ENCODE data around the gene TMEM132A.

TMEM132A gene

GRCh38 chr11:60939301-60939700, 15.0 kb downstream of the TMEM132A start:
- H3K27ac ChIP-seq (ENCODE audit: low read depth, low read length): no peak overlapping the region
- H3K36me3 ChIP-seq (ENCODE audit: control insufficient read depth, insufficient read depth, low read length): peaks cover 15% of the 10 kb centered on the region; the same call in 1 of the 2 replicates
- no peak overlapping the region for H3K4me3 ChIP-seq (ENCODE audit: low read depth, low read length)
- H3K27me3 ChIP-seq (ENCODE audit: control insufficient read depth, insufficient read depth, low read length): no peaks in the 10 kb centered on the region; the same call in 1 of the 2 replicates
- no peak overlapping the region for H3K9ac ChIP-seq (ENCODE audit: low read length)
- H3K9me3 ChIP-seq (ENCODE audit: control insufficient read depth, insufficient read depth, low read depth, low read length): no peaks in the 10 kb centered on the region
- H3K4me1 ChIP-seq (ENCODE audit: control insufficient read depth, insufficient read depth, low read length): no peaks in the 10 kb centered on the region

DNA sequence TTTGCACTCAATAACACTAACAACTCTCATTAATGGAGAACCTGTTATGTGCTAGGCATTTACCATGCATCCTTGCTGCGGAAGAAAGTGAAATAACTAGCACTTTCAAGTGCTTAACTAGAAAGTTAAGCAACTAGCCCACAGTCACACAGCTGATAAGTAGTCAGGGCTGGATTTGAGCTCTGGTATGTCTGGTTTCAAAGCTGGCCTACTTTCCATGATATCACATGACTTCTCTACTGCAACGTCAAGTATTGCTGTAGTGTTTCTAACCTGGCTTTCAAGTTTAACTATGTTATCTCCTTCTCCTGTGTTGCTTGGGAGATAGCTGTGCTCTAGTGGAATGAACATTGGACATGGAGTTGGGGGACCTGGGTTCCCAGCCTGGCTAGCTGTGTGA, 15.6 kb downstream of the TMEM132A start:
- Histone ChIP-seq H3K9me3 (ENCODE audit: control insufficient read depth, insufficient read depth, low read depth, low read length) (no peaks in the 10 kb centered on the region), H3K4me1 (ENCODE audit: control insufficient read depth, insufficient read depth, low read length) (no peaks in the 10 kb centered on the region), H3K4me3 (ENCODE audit: low read depth, low read length) (no peak overlapping the region), H3K27ac (ENCODE audit: low read depth, low read length) (no peak overlapping the region), H3K9ac (ENCODE audit: low read length) (no peak overlapping the region), H3K27me3 (ENCODE audit: control insufficient read depth, insufficient read depth, low read length) (no peaks in the 10 kb centered on the region; the same call in 1 of the 2 replicates), H3K36me3 (ENCODE audit: control insufficient read depth, insufficient read depth, low read length) (peaks cover 12% of the 10 kb centered on the region; the same call in 1 of the 2 replicates)

DNA sequence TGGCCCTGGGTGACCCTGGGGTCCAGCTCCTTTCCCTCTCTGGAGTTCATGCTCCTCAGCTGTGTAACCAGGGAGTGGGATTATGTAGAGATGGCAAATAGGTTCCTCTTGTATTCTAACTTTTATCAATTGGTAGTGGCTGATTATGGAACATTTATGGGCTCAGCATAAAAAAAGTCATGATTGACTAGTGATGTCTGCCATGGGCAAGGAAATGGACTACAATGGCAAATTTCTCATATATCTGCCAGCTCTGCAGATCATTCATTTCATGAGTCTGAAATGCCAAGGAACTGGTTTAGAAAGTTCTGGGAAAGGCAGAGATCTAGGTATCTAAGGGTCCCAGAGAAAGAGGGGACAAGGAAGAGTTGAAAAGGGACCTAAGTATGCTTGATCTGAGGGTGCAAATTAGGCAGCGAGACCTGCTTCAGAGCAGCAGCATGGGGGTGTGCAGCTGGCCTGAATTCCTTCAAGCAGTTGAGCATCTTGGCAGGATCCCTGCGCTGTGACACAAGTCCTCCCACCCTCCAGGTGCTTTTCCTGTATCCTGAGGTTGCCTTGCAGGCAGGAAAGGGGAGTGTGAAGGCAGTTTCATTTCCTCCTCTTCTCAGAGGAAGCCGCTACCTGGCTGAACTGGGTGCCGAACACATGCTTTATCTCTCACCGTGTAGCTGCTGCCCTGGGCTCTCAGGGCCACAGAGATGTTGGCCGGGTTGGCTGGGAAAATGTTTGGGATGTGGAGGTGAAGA, 17.3 kb downstream of the TMEM132A start:
- no peaks in the 10 kb centered on the region for H3K9me3 ChIP-seq (ENCODE audit: control insufficient read depth, insufficient read depth, low read depth, low read length)
- H3K36me3 ChIP-seq (ENCODE audit: control insufficient read depth, insufficient read depth, low read length): no peaks in the 10 kb centered on the region
- no peak overlapping the region for H3K4me3 ChIP-seq (ENCODE audit: low read depth, low read length)

GRCh38 chr11:60942219-60942618, 18.0 kb downstream of the TMEM132A start:
- H3K9ac ChIP-seq (ENCODE audit: low read length): no peak overlapping the region
- no peaks in the 10 kb centered on the region for H3K9me3 ChIP-seq (ENCODE audit: control insufficient read depth, insufficient read depth, low read depth, low read length)
- H3K27ac ChIP-seq (ENCODE audit: low read depth, low read length): no peak overlapping the region
- peaks cover 4% of the 10 kb centered on the region; the same call in 1 of the 2 replicates for H3K27me3 ChIP-seq (ENCODE audit: control insufficient read depth, insufficient read depth, low read length)
- H3K4me1 ChIP-seq (ENCODE audit: control insufficient read depth, insufficient read depth, low read length): no peaks in the 10 kb centered on the region
- H3K36me3 ChIP-seq (ENCODE audit: control insufficient read depth, insufficient read depth, low read length): no peaks in the 10 kb centered on the region
- H3K4me3 ChIP-seq (ENCODE audit: low read depth, low read length): no peak overlapping the region

More for the DNA sequence above, 17.3 kb downstream of the TMEM132A start:
- H3K27ac ChIP-seq (ENCODE audit: low read depth, low read length): no peak overlapping the region
- H3K4me1 ChIP-seq (ENCODE audit: control insufficient read depth, insufficient read depth, low read length): no peaks in the 10 kb centered on the region
- H3K9ac ChIP-seq (ENCODE audit: low read length): no peak overlapping the region
- H3K27me3 ChIP-seq (ENCODE audit: control insufficient read depth, insufficient read depth, low read length): peaks cover 4% of the 10 kb centered on the region; the same call in 1 of the 2 replicates

DNA sequence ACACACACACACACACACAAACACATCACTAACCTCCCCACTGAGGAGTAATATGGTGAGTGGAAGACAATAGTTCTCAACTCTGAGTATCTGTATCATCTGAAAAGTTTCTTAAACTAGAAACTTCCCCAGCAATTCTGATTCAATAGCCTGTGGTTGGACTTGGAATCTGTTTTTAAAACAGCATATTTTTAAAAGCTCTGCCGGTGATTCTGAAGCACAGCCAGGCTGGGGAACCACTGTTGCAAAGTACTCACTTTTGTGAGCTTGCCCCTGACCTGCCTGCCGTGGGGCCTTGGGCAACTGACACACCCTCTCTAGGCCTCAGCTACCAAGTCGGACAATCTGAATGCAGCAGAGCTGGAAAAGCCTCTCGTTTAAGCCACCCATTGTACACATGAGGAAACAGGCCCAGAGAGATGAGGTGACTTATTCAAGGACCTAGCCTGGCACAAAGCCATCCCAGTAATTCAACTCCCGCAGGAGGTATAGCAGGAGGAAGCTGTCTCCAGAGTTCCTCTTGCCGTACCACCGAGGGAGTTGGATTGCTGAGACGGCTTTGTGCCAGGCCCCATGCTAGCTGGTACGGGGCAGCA, 18.8 kb downstream of the TMEM132A start:
- H3K9me3 ChIP-seq (ENCODE audit: control insufficient read depth, insufficient read depth, low read depth, low read length): no peaks in the 10 kb centered on the region
- no peak overlapping the region for H3K4me3 ChIP-seq (ENCODE audit: low read depth, low read length)
- peaks cover 4% of the 10 kb centered on the region; the same call in 1 of the 2 replicates for H3K27me3 ChIP-seq (ENCODE audit: control insufficient read depth, insufficient read depth, low read length)
- no peak overlapping the region for H3K9ac ChIP-seq (ENCODE audit: low read length)
- H3K36me3 ChIP-seq (ENCODE audit: control insufficient read depth, insufficient read depth, low read length): no peaks in the 10 kb centered on the region
- no peak overlapping the region for H3K27ac ChIP-seq (ENCODE audit: low read depth, low read length)
- H3K4me1 ChIP-seq (ENCODE audit: control insufficient read depth, insufficient read depth, low read length): peaks cover 7% of the 10 kb centered on the region; the same call in 1 of the 2 replicates

GRCh38 chr11:60944490-60945294, 20.4 kb downstream of the TMEM132A start:
- Histone ChIP-seq H3K9ac (ENCODE audit: low read length) (no peak overlapping the region), H3K4me3 (ENCODE audit: low read depth, low read length) (no peak overlapping the region), H3K27ac (ENCODE audit: low read depth, low read length) (no peak overlapping the region), H3K27me3 (ENCODE audit: control insufficient read depth, insufficient read depth, low read length) (peaks cover 7% of the 10 kb centered on the region), H3K9me3 (ENCODE audit: control insufficient read depth, insufficient read depth, low read depth, low read length) (no peaks in the 10 kb centered on the region), H3K4me1 (ENCODE audit: control insufficient read depth, insufficient read depth, low read length) (peaks cover 9% of the 10 kb centered on the region; the same call in 1 of the 2 replicates), H3K36me3 (ENCODE audit: control insufficient read depth, insufficient read depth, low read length) (no peaks in the 10 kb centered on the region)

DNA sequence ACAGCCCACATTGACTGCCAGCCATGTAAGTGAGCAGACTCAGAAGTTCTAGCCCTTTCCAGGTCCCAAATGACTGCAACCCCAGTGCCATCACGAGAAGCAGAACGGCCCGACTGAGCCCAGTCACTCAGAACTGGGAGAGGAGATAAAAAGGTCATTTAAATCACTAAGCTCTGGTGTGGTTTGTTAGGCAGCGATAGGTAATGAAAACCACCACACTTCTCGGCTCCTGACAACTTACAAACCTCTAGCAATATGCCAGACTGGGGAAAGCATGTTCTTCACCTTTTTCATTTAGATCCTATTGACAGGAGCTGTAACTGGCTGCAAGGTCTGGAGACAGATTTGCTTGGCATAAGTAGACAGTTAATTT, 21.0 kb downstream of the TMEM132A start:
- Histone ChIP-seq H3K9ac (ENCODE audit: low read length) (no peak overlapping the region), H3K36me3 (ENCODE audit: control insufficient read depth, insufficient read depth, low read length) (no peaks in the 10 kb centered on the region), H3K4me3 (ENCODE audit: low read depth, low read length) (no peak overlapping the region), H3K27ac (ENCODE audit: low read depth, low read length) (no peak overlapping the region), H3K9me3 (ENCODE audit: control insufficient read depth, insufficient read depth, low read depth, low read length) (no peaks in the 10 kb centered on the region), H3K27me3 (ENCODE audit: control insufficient read depth, insufficient read depth, low read length) (peaks cover 13% of the 10 kb centered on the region), H3K4me1 (ENCODE audit: control insufficient read depth, insufficient read depth, low read length) (peaks cover 9% of the 10 kb centered on the region; the same call in 1 of the 2 replicates)

GRCh38 chr11:60946601-60947264, 22.5 kb downstream of the TMEM132A start:
- no peak overlapping the region for H3K4me3 ChIP-seq (ENCODE audit: low read depth, low read length)
- no peaks in the 10 kb centered on the region for H3K9me3 ChIP-seq (ENCODE audit: control insufficient read depth, insufficient read depth, low read depth, low read length)
- H3K27me3 ChIP-seq (ENCODE audit: control insufficient read depth, insufficient read depth, low read length): peaks cover 28% of the 10 kb centered on the region
- peaks cover 13% of the 10 kb centered on the region; the same call in 1 of the 2 replicates for H3K4me1 ChIP-seq (ENCODE audit: control insufficient read depth, insufficient read depth, low read length)
- no peaks in the 10 kb centered on the region for H3K36me3 ChIP-seq (ENCODE audit: control insufficient read depth, insufficient read depth, low read length)
- no peak overlapping the region for H3K9ac ChIP-seq (ENCODE audit: low read length)
- H3K27ac ChIP-seq (ENCODE audit: low read depth, low read length): no peak overlapping the region

DNA sequence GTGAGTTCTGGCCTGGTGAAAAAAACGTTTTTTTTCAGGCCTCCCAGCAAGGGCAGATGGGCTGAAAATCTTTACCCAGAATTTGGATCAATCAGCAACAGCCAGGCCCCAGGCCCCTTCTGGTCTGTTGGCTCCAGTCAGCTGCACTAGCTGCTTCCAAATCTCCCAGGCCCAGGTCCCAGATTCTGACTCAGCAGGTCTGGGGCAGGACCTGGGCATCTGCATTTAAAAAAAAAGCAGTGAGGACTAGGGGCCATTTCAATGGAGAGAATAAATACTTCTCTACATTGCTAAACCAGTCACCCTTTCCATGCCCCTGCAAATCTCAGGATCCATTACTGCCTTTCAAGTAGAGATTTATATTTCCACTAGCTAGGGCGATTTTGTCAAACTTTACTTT, 23.4 kb downstream of the TMEM132A start:
- no peaks in the 10 kb centered on the region for H3K36me3 ChIP-seq (ENCODE audit: control insufficient read depth, insufficient read depth, low read length)
- H3K9ac ChIP-seq (ENCODE audit: low read length): no peak overlapping the region
- no peaks in the 10 kb centered on the region for H3K9me3 ChIP-seq (ENCODE audit: control insufficient read depth, insufficient read depth, low read depth, low read length)
- peaks cover 37% of the 10 kb centered on the region for H3K27me3 ChIP-seq (ENCODE audit: control insufficient read depth, insufficient read depth, low read length)
- H3K27ac ChIP-seq (ENCODE audit: low read depth, low read length): no peak overlapping the region
- H3K4me1 ChIP-seq (ENCODE audit: control insufficient read depth, insufficient read depth, low read length): peaks cover 20% of the 10 kb centered on the region
- H3K4me3 ChIP-seq (ENCODE audit: low read depth, low read length): no peak overlapping the region

DNA sequence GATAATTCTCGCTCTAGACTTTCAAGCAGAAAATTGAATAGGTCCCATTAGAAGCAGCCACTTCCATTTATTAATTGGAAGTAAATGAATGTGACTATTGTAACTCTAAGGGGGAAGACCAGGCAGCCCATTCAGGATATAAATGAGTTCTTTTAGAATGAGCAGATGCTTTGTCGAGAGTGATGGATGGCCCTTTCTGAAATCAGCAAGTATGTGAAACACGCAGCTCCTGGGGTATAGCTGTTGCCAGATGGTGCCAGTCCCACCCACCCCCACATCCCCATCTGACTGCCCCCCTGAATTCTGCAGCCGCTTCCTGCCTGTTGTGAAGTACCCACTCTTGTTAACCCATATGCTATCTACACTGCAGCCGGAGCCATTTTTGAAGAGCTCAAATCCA, 24.0 kb downstream of the TMEM132A start:
- H3K9ac ChIP-seq (ENCODE audit: low read length): no peak overlapping the region
- no peaks in the 10 kb centered on the region for H3K36me3 ChIP-seq (ENCODE audit: control insufficient read depth, insufficient read depth, low read length)
- H3K27ac ChIP-seq (ENCODE audit: low read depth, low read length): no peak overlapping the region
- H3K9me3 ChIP-seq (ENCODE audit: control insufficient read depth, insufficient read depth, low read depth, low read length): no peaks in the 10 kb centered on the region
- H3K4me3 ChIP-seq (ENCODE audit: low read depth, low read length): no peak overlapping the region
- H3K27me3 ChIP-seq (ENCODE audit: control insufficient read depth, insufficient read depth, low read length): peaks cover 41% of the 10 kb centered on the region
- H3K4me1 ChIP-seq (ENCODE audit: control insufficient read depth, insufficient read depth, low read length): peaks cover 22% of the 10 kb centered on the region

Measured in HUES6 (cell line).